Prostate gland (tissue), 2 donors: ENCODE data around the gene RNASE1. TPM values are rescaled to one million over a fixed set of nuclear protein-coding genes. Genes with fewer than 3 reads are reported as not detected.
A peak's percentile ranks its signal among the peaks of the same experiment; 100 is the strongest.

Experiments used
- DNase-seq: peaks from one replicate; pipeline ENCODE4 v3.0.0-alpha.2; 2019; ENCODE audit warnings: low spot score
- H3K27ac ChIP-seq, 2 donors: fragments of 200-600 bp; sonication (generic); 2 replicates each; pipeline ENCODE4 v1.5.1; 2017 to 2019
- H3K27me3 ChIP-seq: fragments of 200-600 bp; sonication (generic); replicated peaks from 2 replicates; pipeline ENCODE4 v1.5.1; 2019; ENCODE audit not compliant: insufficient read depth
- H3K36me3 ChIP-seq, 2 donors: fragments of 200-600 bp; sonication (generic); 1 replicate in 1 of 2; 2 replicates in 1 of 2; pipeline versions ENCODE4 v1.5.1 to v1.8.1; 2017 to 2019
- H3K4me1 ChIP-seq: fragments of 200-600 bp; sonication (generic); replicated peaks from 2 replicates; pipeline ENCODE4 v1.5.1; 2019
- H3K4me3 ChIP-seq, 2 donors: fragments of 200-600 bp; sonication (generic); 2 replicates each; pipeline ENCODE4 v1.5.1; 2017 to 2019
- H3K9me3 ChIP-seq: fragments of 200-600 bp; sonication (generic); 2 replicates; pipeline ENCODE4 v1.5.1; 2017
- POLR2A ChIP-seq: fragments of 450-650 bp; IDR thresholded peaks from one replicate; pipeline ENCODE4 v1.6.1; 2016; ENCODE audit warnings: antibody characterized with exemption, mild to moderate bottlenecking
- POLR2AphosphoS5 ChIP-seq: sonication (generic); formaldehyde crosslinking; IDR thresholded peaks from one replicate; pipeline ENCODE4 v1.6.1; 2017; ENCODE audit warnings: antibody characterized with exemption
- WGBS: methylation state at CpG from one replicate; pipeline ENCODE4 v1.1.5; 2018; 5-methylcytosine and 5-hydroxymethylcytosine counted together
- intact Hi-C: fragments of 100-400 bp; cut with DNase I; formaldehyde crosslinking; loops from one replicate; pipeline ENCODE4 v1.14.2; 2022
- total RNA-seq, 2 donors: library from RNA; depleted of rRNA; stranded (reverse); fragments of >200 nt; gene quantifications; one replicate each; pipeline ENCODE4 v1.1.0, GENCODE V29; 2016
- TF ChIP-seq, protein P1 (sequence below), 4 experiments: fragments of 200-600 bp in 2 of 4; fragments of 450-650 bp in 2 of 4; sonication (generic) in 2 of 4; IDR thresholded peaks; 1 replicate in 3 of 4; 2 replicates in 1 of 4; pipeline ENCODE4 v1.5.1; 2016 to 2019; ENCODE audit warnings: antibody characterized with exemption in 4 of 4, mild to moderate bottlenecking in 2 of 4, moderate library complexity in 2 of 4

RNASE1 gene
- total RNA-seq, 2 donors from 2014 or later, result 30.1 to 3,158 TPM

DNA sequence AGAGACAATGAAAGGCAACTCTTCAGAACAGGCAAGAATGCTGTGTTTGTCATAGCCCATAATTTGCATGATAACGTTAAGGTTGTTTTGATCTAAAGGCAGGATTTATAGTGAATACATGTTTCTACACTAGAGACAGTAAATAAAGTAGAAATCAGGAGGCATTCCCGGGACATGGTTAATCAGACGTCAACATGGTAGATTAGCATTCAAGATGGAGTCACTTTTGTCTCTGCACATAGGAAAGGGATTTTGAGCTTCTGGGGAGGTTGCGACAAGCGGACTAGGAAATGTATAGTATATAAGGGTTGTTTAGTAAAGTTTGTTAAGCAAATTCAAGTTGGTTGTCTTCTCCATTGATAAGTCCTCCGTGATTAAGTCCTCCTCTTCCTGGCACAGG is 2.8 kb upstream of the RNASE1 start:
- no peaks in the 10 kb centered on the region for H3K9me3 ChIP-seq
- intact Hi-C loops, result no loop called here
- H3K4me3 ChIP-seq, result no peak overlapping the region
- no peaks in the 10 kb centered on the region for H3K4me1 ChIP-seq
- TF ChIP-seq, protein P1, sequence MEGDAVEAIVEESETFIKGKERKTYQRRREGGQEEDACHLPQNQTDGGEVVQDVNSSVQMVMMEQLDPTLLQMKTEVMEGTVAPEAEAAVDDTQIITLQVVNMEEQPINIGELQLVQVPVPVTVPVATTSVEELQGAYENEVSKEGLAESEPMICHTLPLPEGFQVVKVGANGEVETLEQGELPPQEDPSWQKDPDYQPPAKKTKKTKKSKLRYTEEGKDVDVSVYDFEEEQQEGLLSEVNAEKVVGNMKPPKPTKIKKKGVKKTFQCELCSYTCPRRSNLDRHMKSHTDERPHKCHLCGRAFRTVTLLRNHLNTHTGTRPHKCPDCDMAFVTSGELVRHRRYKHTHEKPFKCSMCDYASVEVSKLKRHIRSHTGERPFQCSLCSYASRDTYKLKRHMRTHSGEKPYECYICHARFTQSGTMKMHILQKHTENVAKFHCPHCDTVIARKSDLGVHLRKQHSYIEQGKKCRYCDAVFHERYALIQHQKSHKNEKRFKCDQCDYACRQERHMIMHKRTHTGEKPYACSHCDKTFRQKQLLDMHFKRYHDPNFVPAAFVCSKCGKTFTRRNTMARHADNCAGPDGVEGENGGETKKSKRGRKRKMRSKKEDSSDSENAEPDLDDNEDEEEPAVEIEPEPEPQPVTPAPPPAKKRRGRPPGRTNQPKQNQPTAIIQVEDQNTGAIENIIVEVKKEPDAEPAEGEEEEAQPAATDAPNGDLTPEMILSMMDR (IDR thresholded peaks at IDR 0.05), result no peak
- no peak for TF ChIP-seq POLR2A
- no peak for TF ChIP-seq POLR2AphosphoS5
- no peaks in the 10 kb centered on the region for H3K36me3 ChIP-seq
- H3K27ac ChIP-seq, result no peak overlapping the region
- WGBS, result 90% methylated on average over 6 of the region's 6 CpGs
- no peak for DNase-seq
- H3K27me3 ChIP-seq, result no peaks in the 10 kb centered on the region

DNA sequence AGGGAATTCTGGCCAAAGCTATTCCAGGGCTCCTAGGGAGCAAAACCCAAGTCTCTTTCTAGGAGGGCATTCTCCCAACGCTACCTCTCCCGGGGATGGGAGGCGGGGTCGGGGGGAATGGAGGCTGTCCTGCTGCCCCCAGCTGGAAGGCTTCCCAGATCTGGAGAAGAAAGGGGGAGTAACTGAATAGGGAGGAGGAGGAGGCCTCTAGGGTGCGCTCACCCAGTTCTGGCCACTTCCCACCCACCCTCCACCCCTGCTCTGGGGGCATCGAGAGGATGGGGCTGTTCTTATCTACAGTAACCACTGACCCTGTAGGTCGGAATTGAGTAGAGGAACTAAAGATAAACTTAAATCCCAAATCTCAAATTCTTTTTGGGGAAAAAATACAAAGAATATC is 579 bp upstream of the RNASE1 start:
- 80% methylated on average over 7 of the region's 7 CpGs for WGBS

DNA sequence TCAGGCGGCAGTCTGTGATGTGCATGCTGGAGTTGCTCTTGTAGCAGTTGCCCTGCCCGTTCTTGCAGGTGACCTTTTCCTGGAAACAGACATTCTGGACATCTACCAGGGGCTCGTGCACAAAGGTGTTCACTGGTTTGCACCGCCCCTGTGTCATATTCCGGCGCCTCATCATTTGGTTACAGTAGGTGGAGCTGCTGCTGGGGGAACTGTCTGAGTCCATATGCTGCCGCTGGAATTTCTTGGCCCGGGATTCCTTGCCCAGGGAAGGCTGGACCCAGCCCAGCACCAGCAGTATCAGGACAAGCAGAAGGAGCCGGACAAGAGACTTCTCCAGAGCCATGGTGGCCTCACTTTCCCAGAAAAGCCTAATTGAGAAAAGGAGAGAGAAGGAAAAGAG is 918 bp downstream of the RNASE1 start:
- TF ChIP-seq POLR2AphosphoS5 (no peak), POLR2A (no peak)
- TF ChIP-seq, protein P1 (IDR thresholded peaks at IDR 0.05), result no peak
- WGBS, result 47% methylated on average over 9 of the region's 9 CpGs
- Histone ChIP-seq H3K36me3 (no peaks in the 10 kb centered on the region), H3K9me3 (no peaks in the 10 kb centered on the region), H3K27me3 (no peaks in the 10 kb centered on the region), H3K4me1 (no peaks in the 10 kb centered on the region), H3K27ac (no peak overlapping the region), H3K4me3 (peak overlapping the region in 1 of 2 donors; percentile 5)
- intact Hi-C loops, result no loop called here
- DNase-seq, result no peak

More for the DNA sequence above, 579 bp upstream of the RNASE1 start:
- no peak for DNase-seq
- Histone ChIP-seq H3K36me3 (no peaks in the 10 kb centered on the region), H3K9me3 (no peaks in the 10 kb centered on the region), H3K4me1 (no peaks in the 10 kb centered on the region), H3K4me3 (no peak overlapping the region), H3K27ac (no peak overlapping the region), H3K27me3 (no peaks in the 10 kb centered on the region)
- no peak for TF ChIP-seq POLR2A
- TF ChIP-seq, protein P1 (IDR thresholded peaks at IDR 0.05), result no peak
- TF ChIP-seq POLR2AphosphoS5, result no peak
- intact Hi-C loops, result no loop called here

DNA sequence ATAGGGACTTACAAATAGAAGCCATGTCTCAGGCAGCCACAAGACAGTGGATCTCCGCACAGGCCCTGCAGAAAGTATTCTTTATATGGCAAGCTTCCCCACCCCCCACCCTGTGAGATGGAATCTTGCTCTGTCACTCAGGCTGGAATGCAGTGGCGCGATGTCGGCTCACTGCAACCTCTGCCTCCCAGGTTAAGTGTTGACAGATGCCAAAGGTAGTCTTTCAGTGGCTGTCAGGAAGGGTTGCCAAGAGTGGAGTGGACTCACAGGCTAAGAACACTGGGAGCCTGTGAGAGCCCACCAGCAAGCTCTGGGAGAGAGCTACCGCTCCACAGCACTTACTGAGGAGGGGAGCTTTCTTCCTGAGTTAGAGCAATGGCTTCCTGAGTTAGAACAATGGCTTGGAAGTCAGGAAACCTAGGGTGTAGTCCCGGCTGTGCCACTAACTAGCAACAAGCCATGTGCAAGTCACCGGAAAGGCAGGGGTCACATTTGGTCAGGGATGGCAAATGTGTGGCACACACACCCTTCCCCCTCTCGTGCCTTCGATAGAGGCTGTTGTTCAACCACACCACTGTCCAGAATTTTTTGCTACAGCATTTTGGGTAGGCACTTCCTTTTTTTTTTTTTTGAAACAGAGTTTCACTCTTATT is 2.6 kb downstream of the RNASE1 start:
- intact Hi-C loops, result no loop called here
- Histone ChIP-seq H3K9me3 (no peaks in the 10 kb centered on the region), H3K27me3 (no peaks in the 10 kb centered on the region), H3K27ac (no peak overlapping the region), H3K4me1 (no peaks in the 10 kb centered on the region), H3K4me3 (no peak overlapping the region), H3K36me3 (no peaks in the 10 kb centered on the region)
- 47% methylated on average over 9 of the region's 9 CpGs for WGBS
- TF ChIP-seq, protein P1 (IDR thresholded peaks at IDR 0.05), result no peak
- TF ChIP-seq POLR2AphosphoS5 (no peak), POLR2A (no peak)
- no peak for DNase-seq

DNA sequence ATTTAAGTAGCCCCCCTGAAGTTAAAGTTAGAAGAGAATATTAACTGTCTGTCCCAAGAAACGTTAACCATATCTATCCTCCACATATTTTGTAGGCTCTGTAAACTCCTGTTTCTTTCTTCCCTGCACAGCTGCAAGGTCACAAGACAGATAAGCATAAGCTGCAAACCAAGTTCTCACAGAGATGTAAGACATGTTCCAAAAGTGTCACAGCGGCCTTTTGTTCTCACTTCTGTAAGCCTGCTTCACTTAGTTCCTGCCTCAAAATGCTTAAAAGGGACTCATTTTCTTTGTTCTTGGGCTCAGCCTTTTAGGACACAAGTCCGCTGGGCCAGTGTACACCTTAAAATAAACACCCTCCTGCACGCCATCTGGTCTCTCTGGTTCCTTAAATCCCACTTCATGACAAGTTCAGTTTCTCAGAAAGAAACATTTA is 3.2 kb downstream of the RNASE1 start:
- no peaks in the 10 kb centered on the region for H3K4me1 ChIP-seq
- DNase-seq, result no peak
- no peaks in the 10 kb centered on the region for H3K27me3 ChIP-seq
- H3K27ac ChIP-seq, result no peak overlapping the region
- intact Hi-C loops, result no loop called here
- WGBS, result 21% methylated on average over 4 of the region's 4 CpGs
- no peak overlapping the region for H3K4me3 ChIP-seq
- no peaks in the 10 kb centered on the region for H3K9me3 ChIP-seq
- TF ChIP-seq, protein P1 (IDR thresholded peaks at IDR 0.05), result no peak
- TF ChIP-seq POLR2A, result no peak
- no peaks in the 10 kb centered on the region for H3K36me3 ChIP-seq
